HFF-Myc (cell line): ENCODE data around the gene CDH4.
"Not testable (repeated sequence)": the region's sequence is repeated elsewhere in the genome, so short reads cannot be mapped to it uniquely, and the experiment has no call there.

Experiments used
- DNase-seq: peaks from one replicate; pipeline ENCODE4 v3.0.0-alpha.2; 2011; ENCODE audit warnings: low read depth; ENCODE audit errors: extremely low read depth
- H3K4me3 ChIP-seq: replicated peaks from 2 replicates; pipeline ENCODE4 v1.5.1; 2011; ENCODE audit warnings: low read depth, mild to moderate bottlenecking, control low read depth, low read length
- CTCF ChIP-seq: IDR thresholded peaks from 2 replicates; pipeline ENCODE4 v1.5.1; 2012; ENCODE audit warnings: mild to moderate bottlenecking, low read depth, low read length, control low read depth; ENCODE audit errors: missing control alignments

Gene CDH4

GRCh38 chr20:61850457-61850856, 598.4 kb downstream of the CDH4 start:
- DNase-seq: no peak
- TF ChIP-seq CTCF: no peak
- H3K4me3 ChIP-seq: no peak overlapping the region

GRCh38 chr20:61850926-61851900, 599.2 kb downstream of the CDH4 start:
- no peak for TF ChIP-seq CTCF
- no peak for DNase-seq
- H3K4me3 ChIP-seq: no peak overlapping the region

- no peak overlapping the region for H3K4me3 ChIP-seq
- no peak for DNase-seq
- no peak for TF ChIP-seq CTCF
These were observed 600.4 kb downstream of the CDH4 start for GRCh38 chr20:61852268-61853072.

DNA sequence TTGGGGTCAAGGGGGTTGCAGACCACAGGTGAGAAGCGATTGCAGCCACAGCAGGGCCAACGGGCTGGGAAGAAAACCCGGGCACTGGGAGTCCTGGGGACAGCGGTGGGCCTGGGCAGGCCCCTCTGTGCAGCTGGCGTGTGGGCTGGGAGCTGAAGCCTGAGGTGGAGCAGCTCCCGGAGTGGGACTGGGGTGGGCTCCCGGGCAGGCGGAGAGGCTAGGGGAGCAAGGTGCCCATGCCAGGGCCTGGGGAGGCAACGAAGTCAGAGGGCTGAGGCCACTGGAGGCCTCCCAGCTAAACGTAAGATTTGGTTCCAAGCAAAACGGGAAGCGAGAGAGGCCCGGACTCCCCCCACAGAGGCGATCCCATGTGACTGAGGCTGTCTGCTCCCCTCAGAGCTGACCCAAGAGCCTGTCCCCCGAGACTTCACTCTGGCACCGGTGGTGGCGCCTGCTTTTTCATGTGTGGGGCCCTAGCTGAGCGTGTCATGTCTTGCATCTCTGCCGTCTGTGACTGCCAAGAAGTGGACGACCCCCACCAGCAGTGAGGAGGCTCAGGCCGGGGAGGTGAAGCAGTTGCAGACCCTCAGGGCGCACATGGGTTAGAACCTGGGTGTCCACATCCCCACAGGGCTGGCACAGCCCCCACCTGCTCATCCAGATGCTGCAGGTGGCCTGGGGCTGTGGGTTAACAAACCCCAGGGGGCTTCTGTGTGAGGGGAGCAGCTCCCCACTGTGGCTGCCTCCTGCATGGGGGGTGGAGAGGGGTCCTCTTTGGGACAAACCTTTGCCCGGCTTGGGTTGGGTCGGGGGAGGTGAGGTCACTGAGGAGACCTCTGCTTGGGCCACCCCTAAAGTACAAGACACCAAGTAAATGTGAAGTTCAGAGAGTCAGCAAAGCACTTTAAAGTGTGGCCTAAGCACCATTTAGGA, 601.3 kb downstream of the CDH4 start:
- TF ChIP-seq CTCF: no peak
- H3K4me3 ChIP-seq: no peak overlapping the region
- no peak for DNase-seq

DNA sequence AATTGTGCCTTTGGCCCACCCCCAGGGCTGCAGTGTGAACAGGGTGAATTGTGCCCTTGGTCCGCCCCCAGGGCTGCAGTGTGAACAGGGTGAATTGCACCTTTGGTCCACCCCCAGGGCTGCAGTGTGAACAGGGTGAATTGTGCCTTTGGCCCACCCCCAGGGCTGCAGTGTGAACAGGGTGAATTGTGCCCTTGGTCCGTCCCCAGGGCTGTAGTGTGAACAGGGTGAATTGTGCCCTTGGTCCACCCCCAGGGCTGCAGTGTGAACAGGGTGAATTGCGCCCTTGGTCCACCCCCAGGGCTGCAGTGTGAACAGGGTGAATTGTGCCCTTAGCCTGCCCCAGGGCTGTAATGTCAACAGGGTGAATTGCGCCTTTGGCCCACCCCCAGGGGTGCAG, 602.5 kb downstream of the CDH4 start:
- DNase-seq, H3K4me3 ChIP-seq: not testable (repeated sequence)

- H3K4me3 ChIP-seq: no peak overlapping the region
- DNase-seq: no peak
- no peak for TF ChIP-seq CTCF
These were observed 603.2 kb downstream of the CDH4 start for GRCh38 chr20:61855286-61855685.
